ENCODE measurements around the gene LGALS1. TPM values are rescaled to one million over a fixed set of nuclear protein-coding genes. Genes with fewer than 3 reads are reported as not detected.

The LGALS1 gene
- total RNA-seq, 1 donor from 2014 or later, result 50.7 TPM

DNA sequence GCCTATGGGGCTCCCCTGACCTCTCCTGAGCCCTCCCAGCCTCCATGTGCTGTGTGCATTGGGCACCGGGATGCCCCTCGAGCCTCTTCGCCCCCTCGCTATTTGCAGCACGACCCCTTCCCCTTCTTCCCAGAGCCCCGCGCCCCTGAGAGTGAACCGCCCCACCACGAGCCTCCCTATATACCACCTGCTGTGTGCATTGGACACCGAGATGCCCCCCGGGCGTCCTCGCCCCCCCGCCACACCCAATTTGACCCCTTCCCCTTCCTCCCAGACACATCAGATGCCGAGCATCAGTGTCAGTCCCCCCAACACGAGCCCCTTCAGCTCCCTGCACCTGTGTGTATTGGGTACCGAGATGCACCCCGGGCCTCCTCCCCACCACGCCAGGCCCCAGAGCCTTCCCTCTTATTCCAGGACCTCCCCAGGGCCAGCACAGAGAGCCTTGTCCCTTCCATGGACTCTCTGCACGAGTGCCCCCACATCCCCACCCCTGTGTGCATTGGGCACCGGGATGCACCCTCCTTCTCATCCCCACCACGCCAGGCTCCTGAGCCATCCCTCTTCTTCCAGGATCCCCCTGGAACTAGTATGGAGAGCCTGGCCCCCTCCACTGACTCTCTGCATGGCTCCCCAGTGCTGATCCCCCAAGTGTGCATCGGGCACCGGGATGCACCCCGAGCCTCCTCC lies 50.3 kb downstream of the LGALS1 start:
- Mint-ChIP-seq H3K27ac (ENCODE audit: unreplicated experiment) (no peak overlapping the region), H3K4me3 (ENCODE audit: unreplicated experiment) (no peak overlapping the region), H3K36me3 (ENCODE audit: unreplicated experiment) (peaks cover 26% of the 10 kb centered on the region), H3K9me3 (ENCODE audit: unreplicated experiment) (peaks cover 20% of the 10 kb centered on the region), H3K27me3 (ENCODE audit: unreplicated experiment) (peaks cover 8% of the 10 kb centered on the region), H3K4me1 (ENCODE audit: low read depth, unreplicated experiment) (no peaks in the 10 kb centered on the region)
- DNase-seq, result no peak
- TF ChIP-seq, protein P1, sequence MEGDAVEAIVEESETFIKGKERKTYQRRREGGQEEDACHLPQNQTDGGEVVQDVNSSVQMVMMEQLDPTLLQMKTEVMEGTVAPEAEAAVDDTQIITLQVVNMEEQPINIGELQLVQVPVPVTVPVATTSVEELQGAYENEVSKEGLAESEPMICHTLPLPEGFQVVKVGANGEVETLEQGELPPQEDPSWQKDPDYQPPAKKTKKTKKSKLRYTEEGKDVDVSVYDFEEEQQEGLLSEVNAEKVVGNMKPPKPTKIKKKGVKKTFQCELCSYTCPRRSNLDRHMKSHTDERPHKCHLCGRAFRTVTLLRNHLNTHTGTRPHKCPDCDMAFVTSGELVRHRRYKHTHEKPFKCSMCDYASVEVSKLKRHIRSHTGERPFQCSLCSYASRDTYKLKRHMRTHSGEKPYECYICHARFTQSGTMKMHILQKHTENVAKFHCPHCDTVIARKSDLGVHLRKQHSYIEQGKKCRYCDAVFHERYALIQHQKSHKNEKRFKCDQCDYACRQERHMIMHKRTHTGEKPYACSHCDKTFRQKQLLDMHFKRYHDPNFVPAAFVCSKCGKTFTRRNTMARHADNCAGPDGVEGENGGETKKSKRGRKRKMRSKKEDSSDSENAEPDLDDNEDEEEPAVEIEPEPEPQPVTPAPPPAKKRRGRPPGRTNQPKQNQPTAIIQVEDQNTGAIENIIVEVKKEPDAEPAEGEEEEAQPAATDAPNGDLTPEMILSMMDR (IDR thresholded peaks at IDR 0.05; ENCODE audit: partially characterized antibody, unreplicated experiment), result no peak

DNA sequence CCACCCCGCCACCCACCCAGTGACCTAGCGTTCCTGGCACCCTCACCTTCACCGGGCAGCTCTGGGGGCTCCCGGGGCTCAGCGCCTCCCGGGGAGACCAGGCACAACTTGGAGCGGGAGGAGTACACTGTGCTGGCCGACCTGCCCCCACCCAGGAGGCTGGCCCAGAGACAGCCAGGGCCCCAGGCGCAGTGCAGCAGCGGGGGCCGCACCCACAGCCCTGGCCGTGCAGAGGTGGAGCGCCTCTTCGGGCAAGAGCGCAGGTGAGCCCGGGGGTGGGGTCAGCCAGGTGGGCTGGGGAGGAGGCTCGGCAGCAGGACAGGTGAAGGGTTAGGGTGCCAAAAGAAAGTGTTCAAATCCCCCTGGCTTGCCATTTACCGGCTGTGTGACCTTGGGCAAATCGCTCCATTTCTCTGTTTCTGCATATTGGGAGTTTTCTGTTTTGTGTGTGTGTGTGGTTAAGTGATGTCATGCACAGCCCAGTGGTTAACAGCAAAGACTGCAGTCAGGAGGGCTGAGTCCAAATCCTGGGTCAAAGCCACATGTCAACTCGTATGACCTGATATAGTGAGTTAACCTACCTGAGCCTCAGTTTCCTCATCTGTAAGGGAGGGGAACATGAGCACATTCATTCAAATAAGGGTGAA lies 50.9 kb downstream of the LGALS1 start:
- TF ChIP-seq, protein P1 (IDR thresholded peaks at IDR 0.05; ENCODE audit: partially characterized antibody, unreplicated experiment), result no peak
- Mint-ChIP-seq H3K9me3 (ENCODE audit: unreplicated experiment) (peaks cover 20% of the 10 kb centered on the region), H3K27me3 (ENCODE audit: unreplicated experiment) (peaks cover 7% of the 10 kb centered on the region), H3K4me1 (ENCODE audit: low read depth, unreplicated experiment) (no peaks in the 10 kb centered on the region), H3K4me3 (ENCODE audit: unreplicated experiment) (no peak overlapping the region), H3K36me3 (ENCODE audit: unreplicated experiment) (peaks cover 26% of the 10 kb centered on the region), H3K27ac (ENCODE audit: unreplicated experiment) (no peak overlapping the region)
- DNase-seq, result no peak

DNA sequence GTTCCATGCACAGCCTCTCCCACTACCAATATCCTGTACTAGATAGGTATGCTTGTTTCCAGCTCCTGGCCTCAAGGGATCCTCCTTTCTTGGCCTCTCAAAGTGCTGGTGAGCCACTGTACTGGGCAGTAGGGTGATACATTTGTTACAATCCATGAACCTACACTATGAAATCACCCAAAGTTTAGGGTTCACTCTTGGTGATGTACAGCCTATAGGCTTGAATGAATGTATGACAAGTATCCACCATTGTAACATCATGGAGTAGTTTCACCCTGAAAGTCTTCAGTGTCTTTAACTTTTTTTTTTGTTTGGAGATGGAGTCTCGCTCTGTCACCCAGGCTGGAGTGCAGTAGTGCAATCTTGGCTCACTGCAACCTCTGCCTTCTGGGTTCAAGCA lies 53.2 kb downstream of the LGALS1 start:
- no peak overlapping the region for H3K27ac Mint-ChIP-seq (ENCODE audit: unreplicated experiment)
- H3K4me1 Mint-ChIP-seq (ENCODE audit: low read depth, unreplicated experiment), result no peaks in the 10 kb centered on the region
- TF ChIP-seq, protein P1 (IDR thresholded peaks at IDR 0.05; ENCODE audit: partially characterized antibody, unreplicated experiment), result no peak
- no peak overlapping the region for H3K4me3 Mint-ChIP-seq (ENCODE audit: unreplicated experiment)
- H3K36me3 Mint-ChIP-seq (ENCODE audit: unreplicated experiment), result peaks cover 16% of the 10 kb centered on the region
- DNase-seq, result no peak
- peaks cover 9% of the 10 kb centered on the region for H3K27me3 Mint-ChIP-seq (ENCODE audit: unreplicated experiment)
- peaks cover 16% of the 10 kb centered on the region for H3K9me3 Mint-ChIP-seq (ENCODE audit: unreplicated experiment)

Other genes starting within 250 kb of the LGALS1 start
- 7.3 TPM for gene ELFN2, start 248.2 kb upstream of the LGALS1 start, total RNA-seq (ENCODE audit: unreplicated experiment)
- 61.1 TPM for gene MFNG, start 189.3 kb upstream of the LGALS1 start, total RNA-seq (ENCODE audit: unreplicated experiment)
- 2.7 TPM for gene CARD10, start 156.2 kb upstream of the LGALS1 start, total RNA-seq (ENCODE audit: unreplicated experiment)
- 2.1 TPM for gene CDC42EP1, start 115.2 kb upstream of the LGALS1 start, total RNA-seq (ENCODE audit: unreplicated experiment)
- gene LGALS2, start 95.5 kb upstream of the LGALS1 start, total RNA-seq (ENCODE audit: unreplicated experiment), result not detected
- gene GGA1, start 66.8 kb upstream of the LGALS1 start, total RNA-seq (ENCODE audit: unreplicated experiment), result 104 TPM
- gene SH3BP1, start 36.0 kb upstream of the LGALS1 start, total RNA-seq (ENCODE audit: unreplicated experiment), result 12.7 TPM
- gene PDXP, start 16.9 kb upstream of the LGALS1 start, total RNA-seq (ENCODE audit: unreplicated experiment), result 88.1 TPM
- gene NOL12, start 10.7 kb downstream of the LGALS1 start, total RNA-seq (ENCODE audit: unreplicated experiment), result 9.9 TPM
- gene TRIOBP, start 21.4 kb downstream of the LGALS1 start, total RNA-seq (ENCODE audit: unreplicated experiment), result 33.7 TPM
- 11.9 TPM for gene GCAT, start 132.3 kb downstream of the LGALS1 start, total RNA-seq (ENCODE audit: unreplicated experiment)
- not detected for gene GALR3, start 147.7 kb downstream of the LGALS1 start, total RNA-seq (ENCODE audit: unreplicated experiment)
- 26.7 TPM for gene ANKRD54, start 168.7 kb downstream of the LGALS1 start, total RNA-seq (ENCODE audit: unreplicated experiment)
- gene EIF3L, start 173.8 kb downstream of the LGALS1 start, total RNA-seq (ENCODE audit: unreplicated experiment), result 526 TPM
- 133 TPM for gene MICALL1, start 230.7 kb downstream of the LGALS1 start, total RNA-seq (ENCODE audit: unreplicated experiment)